HG02642 (cell line): ENCODE data around the gene EMC1.
"Not testable (repeated sequence)": the region's sequence is repeated elsewhere in the genome, so short reads cannot be mapped to it uniquely, and the experiment has no call there.

Experiments used
- ATAC-seq: cut with Tn5 transposase; IDR thresholded peaks from one replicate; pipeline ENCODE4 v1.9.1; 2021; ENCODE audit warnings: mild to moderate bottlenecking; ENCODE audit not compliant: unreplicated experiment, poor library complexity

The EMC1 gene

GRCh38 chr1:19197845-19198244, 53.5 kb downstream of the EMC1 start:
- no peak for ATAC-seq

- ATAC-seq = no peak
These were observed 55.0 kb downstream of the EMC1 start for GRCh38 chr1:19196331-19196730.

- no peak for ATAC-seq
These were observed 58.3 kb downstream of the EMC1 start for GRCh38 chr1:19193004-19193403.

GRCh38 chr1:19191811-19192210, 59.5 kb downstream of the EMC1 start:
- no peak for ATAC-seq

GRCh38 chr1:19190468-19190867, 60.9 kb downstream of the EMC1 start:
- ATAC-seq = no peak

- no peak for ATAC-seq
These were observed 62.1 kb downstream of the EMC1 start for GRCh38 chr1:19189270-19189669.

GRCh38 chr1:19187852-19188251, 63.5 kb downstream of the EMC1 start:
- no peak for ATAC-seq

GRCh38 chr1:19186001-19186400, 65.3 kb downstream of the EMC1 start:
- no peak for ATAC-seq

- ATAC-seq = no peak
These were observed 69.1 kb downstream of the EMC1 start for GRCh38 chr1:19182223-19182622.

GRCh38 chr1:19180265-19180657, 71.1 kb downstream of the EMC1 start:
- not testable (repeated sequence) for ATAC-seq

GRCh38 chr1:19179597-19180264, 71.6 kb downstream of the EMC1 start:
- no peak for ATAC-seq

- no peak for ATAC-seq
These were observed 72.5 kb downstream of the EMC1 start for GRCh38 chr1:19178734-19179398.

- ATAC-seq = no peak
These were observed 73.5 kb downstream of the EMC1 start for GRCh38 chr1:19177811-19178210.

GRCh38 chr1:19169642-19170041, 81.7 kb downstream of the EMC1 start:
- ATAC-seq = peak; percentile 67

- no peak for ATAC-seq
These were observed 84.2 kb downstream of the EMC1 start for GRCh38 chr1:19167140-19167539.

- ATAC-seq = no peak
These were observed 85.3 kb downstream of the EMC1 start for GRCh38 chr1:19166066-19166465.
